GM23338 (cell line): Measurements from ENCODE around the gene WRNIP1.

Source experiments
- CTCF ChIP-seq, 2 experiments: fragments of 200-600 bp in 1 of 2; sonication (generic) in 1 of 2; conservative IDR thresholded peaks; 2 replicates each; pipeline versions ENCODE4 v1.5.1 to v1.6.1; 2016 to 2017; ENCODE audit warnings: antibody characterized with exemption in 2 of 2, low read depth in 2 of 2, mild to moderate bottlenecking in 2 of 2, moderate library complexity in 1 of 2
- ETS1 ChIP-seq: IDR thresholded peaks from 2 replicates; pipeline ENCODE4 v1.6.1; 2016; ENCODE audit warnings: antibody characterized with exemption
- EZH2 ChIP-seq: fragments of 200-600 bp; sonication (generic); IDR thresholded peaks from one replicate; pipeline ENCODE4 v1.8.0; 2017; ENCODE audit warnings: antibody characterized with exemption, mild to moderate bottlenecking, low read depth; ENCODE audit not compliant: unreplicated experiment
- JUNB ChIP-seq: IDR thresholded peaks from one replicate; pipeline ENCODE4 v1.6.1; 2016; ENCODE audit warnings: antibody characterized with exemption; ENCODE audit not compliant: unreplicated experiment
- REST ChIP-seq: IDR thresholded peaks from one replicate; pipeline ENCODE4 v1.6.1; 2018; ENCODE audit warnings: antibody characterized with exemption; ENCODE audit not compliant: unreplicated experiment

GRCh38 chr6:2731281-2731909 is 33.8 kb upstream of the WRNIP1 start:
- TF ChIP-seq CTCF (conservative IDR thresholded peaks at IDR 0.05; ENCODE audit: low read depth in 2 of 2) (no peak; a peak in 1 of 4 replicates), REST (no peak), JUNB (no peak), EZH2 (no peak), ETS1 (no peak)
